Esophagus muscularis mucosa (tissue), 4 donors: ENCODE results near the gene LIMK1. TPM values are rescaled to one million over a fixed set of nuclear protein-coding genes. Genes with fewer than 3 reads are reported as not detected.
"Not testable (repeated sequence)": the region's sequence is repeated elsewhere in the genome, so short reads cannot be mapped to it uniquely, and the experiment has no call there.

Source experiments
- DNase-seq: peaks from one replicate; pipeline ENCODE4 v3.0.0-alpha.2; 2017; ENCODE audit errors: extremely low spot score
- H3K27ac ChIP-seq, 4 donors: fragments of 200-600 bp; sonication (generic); replicated peaks in 1 of 4; 1 replicate in 3 of 4; 2 replicates in 1 of 4; pipeline ENCODE4 v1.5.1; 2016 to 2019; ENCODE audit warnings: mild to moderate bottlenecking in 1 of 4
- H3K27me3 ChIP-seq, 4 donors: fragments of 200-600 bp; sonication (generic); one replicate each; pipeline versions ENCODE4 v1.5.1 to v1.6.0; 2016 to 2019
- H3K36me3 ChIP-seq, 4 donors: fragments of 200-600 bp; sonication (generic); one replicate each; pipeline ENCODE4 v1.5.1; 2016 to 2019
- H3K4me1 ChIP-seq, 4 donors: fragments of 200-600 bp; sonication (generic); one replicate each; pipeline ENCODE4 v1.5.1; 2016 to 2019
- H3K4me3 ChIP-seq, 4 donors: fragments of 200-600 bp; sonication (generic); 1 replicate in 2 of 4; 2 replicates in 2 of 4; pipeline ENCODE4 v1.5.1; 2016 to 2019; ENCODE audit warnings: mild to moderate bottlenecking in 4 of 4, moderate library complexity in 1 of 4
- H3K9me3 ChIP-seq, 4 donors: fragments of 200-600 bp; sonication (generic); 1 replicate in 3 of 4; 2 replicates in 1 of 4; pipeline ENCODE4 v1.5.1; 2016 to 2019
- CTCF ChIP-seq, 3 experiments: fragments of 200-600 bp in 2 of 3; fragments of 450-650 bp in 1 of 3; sonication (generic) in 2 of 3; IDR thresholded peaks; one replicate each; pipeline ENCODE4 v1.5.1; 2017 to 2019; ENCODE audit warnings: antibody characterized with exemption in 3 of 3, mild to moderate bottlenecking in 2 of 3, moderate library complexity in 1 of 3
- EP300 ChIP-seq: sonication (generic); formaldehyde crosslinking; IDR thresholded peaks from one replicate; pipeline ENCODE4 v1.6.1; 2017; ENCODE audit warnings: antibody characterized with exemption
- POLR2A ChIP-seq: fragments of 450-650 bp; IDR thresholded peaks from one replicate; pipeline ENCODE4 v1.6.1; 2017; ENCODE audit warnings: antibody characterized with exemption, moderate library complexity, mild to moderate bottlenecking, low read depth
- POLR2AphosphoS5 ChIP-seq, 2 donors: sonication (generic); formaldehyde crosslinking; IDR thresholded peaks; one replicate each; pipeline ENCODE4 v1.6.1; 2017; ENCODE audit warnings: antibody characterized with exemption in 2 of 2
- WGBS: methylation state at CpG from one replicate; pipeline ENCODE4 v1.1.5; 2018; 5-methylcytosine and 5-hydroxymethylcytosine counted together
- intact Hi-C: fragments of 100-400 bp; cut with DNase I; formaldehyde crosslinking; loops from one replicate; pipeline ENCODE4 v1.15.1; 2023
- total RNA-seq, 4 donors: library from RNA; depleted of rRNA; stranded (reverse); fragments of >200 nt; gene quantifications; one replicate each; pipeline versions ENCODE4 v1.1.0 to v1.2.1, GENCODE V29; 2016

Gene LIMK1
- total RNA-seq, 4 donors from 2014 or later = 10.0 to 19.3 (median 11.9) TPM

GRCh38 chr7:74153736-74154135 is 70.1 kb downstream of the LIMK1 start:
- H3K9me3 ChIP-seq = no peaks in the 10 kb centered on the region
- WGBS = 87% methylated on average over 9 of the region's 9 CpGs
- no peaks in the 10 kb centered on the region for H3K36me3 ChIP-seq
- no peaks in the 10 kb centered on the region for H3K4me1 ChIP-seq
- no peaks in the 10 kb centered on the region for H3K27me3 ChIP-seq
- intact Hi-C loops = no loop called here
- H3K4me3 ChIP-seq = no peak overlapping the region
- H3K27ac ChIP-seq = no peak overlapping the region
- DNase-seq = no peak
- no peak for TF ChIP-seq POLR2AphosphoS5 (IDR thresholded peaks at IDR 0.05)

- WGBS = 88% methylated on average over 9 of the region's 9 CpGs
- Histone ChIP-seq H3K36me3 (no peaks in the 10 kb centered on the region), H3K4me3 (no peak overlapping the region), H3K9me3 (no peaks in the 10 kb centered on the region), H3K27me3 (no peaks in the 10 kb centered on the region), H3K27ac (no peak overlapping the region), H3K4me1 (no peaks in the 10 kb centered on the region)
- intact Hi-C loops = no loop called here
- no peak for DNase-seq
- no peak for TF ChIP-seq EP300
- no peak for TF ChIP-seq POLR2AphosphoS5 (IDR thresholded peaks at IDR 0.05)
- no peak for TF ChIP-seq POLR2A
- no peak for TF ChIP-seq CTCF (IDR thresholded peaks at IDR 0.05)
These were observed 72.3 kb downstream of the LIMK1 start for GRCh38 chr7:74155810-74156395.

- intact Hi-C loops = no loop called here
- 97% methylated on average over 9 of the region's 9 CpGs for WGBS
- no peaks in the 10 kb centered on the region for H3K36me3 ChIP-seq
- H3K27me3 ChIP-seq = no peaks in the 10 kb centered on the region
- TF ChIP-seq POLR2AphosphoS5 (IDR thresholded peaks at IDR 0.05) (no peak), EP300 (no peak), POLR2A (no peak), CTCF (IDR thresholded peaks at IDR 0.05) (no peak)
- no peaks in the 10 kb centered on the region for H3K9me3 ChIP-seq
- no peak overlapping the region for H3K4me3 ChIP-seq
- no peak for DNase-seq
- no peaks in the 10 kb centered on the region for H3K4me1 ChIP-seq
- H3K27ac ChIP-seq = no peak overlapping the region
These were observed 74.0 kb downstream of the LIMK1 start for GRCh38 chr7:74157605-74158004.

- H3K27ac ChIP-seq = peak overlapping the region in 3 of 4 donors; percentile 4 to 39 (median 11)
- H3K4me3 ChIP-seq = no peak overlapping the region
- no peaks in the 10 kb centered on the region for H3K27me3 ChIP-seq
- WGBS = 29% methylated on average over 7 of the region's 7 CpGs
- H3K9me3 ChIP-seq = no peaks in the 10 kb centered on the region
- intact Hi-C loops = no loop called here
- H3K36me3 ChIP-seq = no peaks in the 10 kb centered on the region
- H3K4me1 ChIP-seq = peaks cover 0 to 12% (median 2%) of the 10 kb centered on the region in 4 donors
- TF ChIP-seq CTCF (IDR thresholded peaks at IDR 0.05) (peak; percentile 28 to 38 (median 33)), POLR2AphosphoS5 (IDR thresholded peaks at IDR 0.05) (no peak)
- no peak for DNase-seq
These were observed 81.4 kb downstream of the LIMK1 start for GRCh38 chr7:74164985-74165456.

GRCh38 chr7:74165867-74166593 is 82.4 kb downstream of the LIMK1 start:
- WGBS = 93% methylated on average over 15 of the region's 15 CpGs
- H3K9me3 ChIP-seq = no peaks in the 10 kb centered on the region
- no peaks in the 10 kb centered on the region for H3K27me3 ChIP-seq
- H3K27ac ChIP-seq = peak overlapping the region in 2 of 4 donors; percentile 11 to 39
- peaks cover 0 to 12% (median 2%) of the 10 kb centered on the region in 4 donors for H3K4me1 ChIP-seq
- intact Hi-C loops = no loop called here
- DNase-seq = no peak
- H3K36me3 ChIP-seq = no peaks in the 10 kb centered on the region
- no peak overlapping the region for H3K4me3 ChIP-seq
- TF ChIP-seq POLR2A (no peak), EP300 (no peak), POLR2AphosphoS5 (IDR thresholded peaks at IDR 0.05) (no peak), CTCF (IDR thresholded peaks at IDR 0.05) (no peak)

- intact Hi-C loops, H3K4me3 ChIP-seq, H3K9me3 ChIP-seq, DNase-seq, H3K36me3 ChIP-seq, H3K27me3 ChIP-seq: not testable (repeated sequence)
- peaks cover 0 to 12% (median 2%) of the 10 kb centered on the region in 4 donors for H3K4me1 ChIP-seq
- peak overlapping the region in 1 of 4 donors; percentile 18 for H3K27ac ChIP-seq
- WGBS = 85% methylated on average over 6 of the region's 6 CpGs
These were observed 83.7 kb downstream of the LIMK1 start for GRCh38 chr7:74167324-74167723.
